GM18498 (cell line): ENCODE results near the gene ARRB1.
"Not testable (repeated sequence)": the region's sequence is repeated elsewhere in the genome, so short reads cannot be mapped to it uniquely, and the experiment has no call there.

ENCODE experiments used
- ATAC-seq: cut with Tn5 transposase; IDR thresholded peaks from one replicate; pipeline ENCODE4 v1.9.1; 2021; ENCODE audit warnings: mild to moderate bottlenecking, moderate library complexity; ENCODE audit not compliant: unreplicated experiment

The ARRB1 gene

GRCh38 chr11:75324189-75324588 lies 27.3 kb downstream of the ARRB1 start:
- no peak for ATAC-seq

GRCh38 chr11:75323609-75324008 lies 27.9 kb downstream of the ARRB1 start:
- ATAC-seq, result no peak

GRCh38 chr11:75320643-75321042 lies 30.8 kb downstream of the ARRB1 start:
- ATAC-seq, result no peak

- no peak for ATAC-seq
Observed at GRCh38 chr11:75320046-75320618, 31.3 kb downstream of the ARRB1 start.

- ATAC-seq, result no peak
Observed at GRCh38 chr11:75319035-75319877, 32.2 kb downstream of the ARRB1 start.

GRCh38 chr11:75317446-75318122 lies 33.9 kb downstream of the ARRB1 start:
- ATAC-seq, result no peak

- no peak for ATAC-seq
Observed at GRCh38 chr11:75315439-75315805, 36.0 kb downstream of the ARRB1 start.

GRCh38 chr11:75314771-75315438 lies 36.6 kb downstream of the ARRB1 start:
- no peak for ATAC-seq

- no peak for ATAC-seq
Observed at GRCh38 chr11:75313513-75314272, 37.8 kb downstream of the ARRB1 start.

GRCh38 chr11:75312346-75312745 lies 39.1 kb downstream of the ARRB1 start:
- ATAC-seq, result no peak

- ATAC-seq, result no peak
Observed at GRCh38 chr11:75311858-75312288, 39.6 kb downstream of the ARRB1 start.

- no peak for ATAC-seq
Observed at GRCh38 chr11:75308986-75309385, 42.5 kb downstream of the ARRB1 start.

GRCh38 chr11:75308116-75308515 lies 43.3 kb downstream of the ARRB1 start:
- no peak for ATAC-seq

GRCh38 chr11:75307058-75307457 lies 44.4 kb downstream of the ARRB1 start:
- ATAC-seq, result no peak

- no peak for ATAC-seq
Observed at GRCh38 chr11:75306529-75306928, 44.9 kb downstream of the ARRB1 start.

GRCh38 chr11:75305993-75306392 lies 45.5 kb downstream of the ARRB1 start:
- no peak for ATAC-seq

- no peak for ATAC-seq
Observed at GRCh38 chr11:75305452-75305851, 46.0 kb downstream of the ARRB1 start.

GRCh38 chr11:75304941-75305340 lies 46.5 kb downstream of the ARRB1 start:
- ATAC-seq, result not testable (repeated sequence)

GRCh38 chr11:75303544-75304224 lies 47.8 kb downstream of the ARRB1 start:
- no peak for ATAC-seq

- no peak for ATAC-seq
Observed at GRCh38 chr11:75302371-75302770, 49.1 kb downstream of the ARRB1 start.
